T1000 (cell line): ENCODE data around the gene MORN5.
A peak's percentile ranks its signal among the peaks of the same experiment; 100 is the strongest.

Experiments used
- DNase-seq: peaks from one replicate; lab custom pipeline; 2025; ENCODE audit warnings: mixed read lengths; lab: John Stamatoyannopoulos, UW

MORN5 gene

GRCh38 chr9:122125158-122125508, 34.6 kb upstream of the MORN5 start:
- DNase-seq, result peak; percentile 64

DNA sequence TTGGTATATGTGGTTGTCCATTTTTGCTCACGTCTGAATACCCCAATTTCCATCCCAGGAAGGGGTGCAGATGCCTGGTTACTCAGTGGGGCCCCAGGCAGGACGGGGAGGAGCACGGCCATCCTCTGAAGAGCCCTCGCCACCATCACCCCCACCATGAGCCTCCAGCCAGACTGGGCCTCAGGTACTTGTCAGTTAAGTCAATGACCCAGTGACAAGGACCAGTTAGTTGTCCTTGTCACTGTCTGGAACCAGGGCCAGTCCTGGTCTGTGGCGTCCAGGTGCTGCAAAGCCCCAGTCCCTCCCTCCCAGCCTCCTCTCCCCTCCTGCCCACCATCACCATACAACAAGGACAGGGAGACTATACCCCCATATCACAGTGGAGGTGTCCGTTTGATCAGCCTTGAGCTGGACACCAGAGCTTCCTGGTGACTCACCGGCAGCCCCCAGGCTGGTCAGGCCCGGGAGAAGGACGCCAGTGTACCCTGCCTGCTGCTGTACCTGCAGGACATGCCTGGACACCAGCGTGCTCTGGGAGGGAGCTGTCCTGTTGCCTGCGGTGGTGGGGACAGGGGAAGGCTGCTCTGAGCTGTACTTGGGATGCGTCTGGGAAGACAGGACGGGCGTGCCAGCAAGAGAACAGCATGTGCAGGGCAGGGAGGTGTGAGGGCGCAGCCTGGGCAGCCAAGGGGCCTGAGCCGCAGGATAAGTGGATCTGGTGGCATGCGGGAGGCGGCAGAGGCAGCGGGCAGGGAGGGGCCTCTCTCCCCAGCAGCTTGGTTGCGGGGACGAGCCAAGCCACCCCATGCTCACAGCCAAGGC, 34.0 kb upstream of the MORN5 start:
- no peak for DNase-seq

DNA sequence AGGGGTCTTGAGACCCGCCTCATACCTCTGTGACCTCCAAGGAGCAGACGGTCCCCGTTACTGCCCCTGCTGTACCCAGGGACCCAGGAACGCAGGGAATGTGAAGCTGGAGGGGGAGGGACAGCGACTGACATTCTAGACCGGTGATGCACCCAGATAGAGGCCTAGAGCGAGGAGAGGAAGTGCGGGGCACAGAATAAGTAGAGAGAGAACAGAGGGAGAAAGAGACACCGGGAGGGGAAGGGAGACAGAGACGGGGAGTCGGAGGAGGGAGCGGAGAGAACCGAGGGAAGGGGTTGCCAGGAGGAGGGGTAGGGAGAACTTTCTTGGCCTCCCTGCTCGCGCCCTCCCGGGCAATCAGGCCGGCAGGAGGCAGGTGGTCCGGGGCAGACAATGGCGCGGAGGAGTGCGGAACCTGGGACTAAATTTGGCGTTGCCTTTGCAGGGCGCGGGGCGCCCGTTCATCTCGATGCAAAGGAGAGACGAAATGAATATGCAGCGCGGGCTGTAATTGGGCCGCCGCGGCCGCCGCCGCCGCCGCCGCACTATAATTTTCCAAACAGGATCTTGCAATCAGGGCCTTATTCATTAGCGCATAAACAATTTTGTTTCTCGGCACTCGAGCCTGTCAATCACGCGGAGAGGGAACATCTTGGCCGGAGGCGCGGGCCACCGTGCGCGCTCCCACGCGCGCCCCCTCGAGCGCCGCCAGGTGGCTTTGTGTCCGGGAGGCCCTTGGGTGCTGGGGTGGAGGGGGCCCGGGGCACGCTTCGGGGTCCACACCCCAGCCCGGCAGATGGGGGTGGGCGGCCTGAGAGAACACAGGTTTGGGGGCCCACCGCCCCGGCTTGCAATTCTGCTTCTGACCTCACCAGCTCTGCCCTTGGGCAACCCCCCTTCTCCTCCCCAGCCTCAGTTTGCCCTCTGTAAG, 33.1 kb upstream of the MORN5 start:
- DNase-seq, result no peak

GRCh38 chr9:122127396-122127798, 32.3 kb upstream of the MORN5 start:
- no peak for DNase-seq

- DNase-seq, result no peak
These were observed 31.4 kb upstream of the MORN5 start for GRCh38 chr9:122128007-122128968.

DNA sequence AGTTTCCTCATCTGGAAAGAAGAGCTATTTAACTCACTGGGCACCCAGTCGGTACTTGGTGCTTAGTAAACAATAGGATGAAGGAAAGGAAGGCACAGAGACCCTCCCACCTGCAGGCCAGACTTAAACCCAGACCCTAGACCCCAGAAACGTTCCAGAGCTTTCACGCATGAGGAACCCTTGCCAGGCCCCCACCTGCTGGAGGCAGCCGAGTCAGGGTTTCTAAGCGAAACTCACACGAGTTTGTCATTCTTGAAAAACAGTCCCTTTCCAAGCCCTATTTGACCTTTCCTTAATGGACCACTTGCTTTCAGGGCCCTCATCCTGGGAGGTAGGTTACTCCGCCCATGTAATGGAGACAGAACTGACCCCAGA, 30.8 kb upstream of the MORN5 start:
- no peak for DNase-seq

DNA sequence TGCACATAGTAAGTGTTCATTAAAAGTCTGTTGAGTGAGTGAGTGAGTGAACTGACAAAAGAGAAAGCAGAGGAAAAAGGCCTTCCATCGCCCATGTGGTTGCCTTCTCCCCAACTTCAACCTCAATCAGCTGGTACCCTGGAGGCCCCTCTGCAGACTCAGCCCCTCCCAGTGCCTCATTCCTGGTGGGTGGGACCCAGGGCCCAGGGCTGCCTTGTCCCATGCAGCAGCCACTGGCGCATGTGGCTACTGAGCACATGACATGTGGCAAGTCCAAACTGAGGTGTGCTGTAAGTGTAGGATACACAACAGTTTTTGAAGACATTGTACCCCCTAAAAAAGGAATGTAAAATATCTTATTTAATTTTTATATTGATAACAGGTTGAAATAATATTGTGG, 29.7 kb upstream of the MORN5 start:
- no peak for DNase-seq

- DNase-seq, result no peak
These were observed 28.9 kb upstream of the MORN5 start for GRCh38 chr9:122130837-122131236.

GRCh38 chr9:122131401-122132001, 28.2 kb upstream of the MORN5 start:
- no peak for DNase-seq

- DNase-seq, result no peak
These were observed 27.2 kb upstream of the MORN5 start for GRCh38 chr9:122132539-122132938.

DNA sequence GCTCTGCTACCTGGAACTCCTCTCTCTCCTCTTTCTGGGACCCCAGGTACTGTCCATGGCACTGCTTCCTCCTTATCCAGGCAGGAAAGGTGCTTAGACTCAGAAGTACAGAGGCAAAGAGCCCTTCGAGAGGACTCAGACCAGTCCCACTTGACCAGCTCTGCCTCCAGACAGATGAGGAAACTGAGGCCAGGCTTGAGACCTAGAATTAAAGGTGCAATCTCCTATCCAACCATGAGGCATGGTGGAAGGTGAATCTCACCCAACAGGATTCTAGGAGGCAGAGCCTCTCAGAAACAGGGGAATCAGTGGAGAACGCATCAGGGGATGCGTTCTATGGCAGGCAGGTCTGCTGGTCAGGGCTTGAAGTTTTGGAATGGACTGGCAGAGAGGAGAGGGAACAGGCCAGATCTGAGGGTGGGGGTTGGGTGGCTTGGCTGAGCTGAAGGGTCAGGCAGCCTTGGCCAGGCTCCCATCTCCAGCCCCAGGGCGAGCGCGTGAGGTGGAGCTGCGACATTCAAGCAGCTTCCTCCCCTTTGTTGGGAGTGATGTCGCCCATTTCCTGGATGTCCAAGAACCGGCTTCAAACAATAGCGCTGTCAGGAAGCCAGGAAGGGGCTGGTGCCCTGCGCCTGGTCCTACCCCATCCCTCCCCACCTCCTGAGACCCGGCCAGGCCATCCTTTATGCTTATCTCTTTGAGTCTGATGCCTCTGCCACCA, 26.3 kb upstream of the MORN5 start:
- DNase-seq, result no peak

DNA sequence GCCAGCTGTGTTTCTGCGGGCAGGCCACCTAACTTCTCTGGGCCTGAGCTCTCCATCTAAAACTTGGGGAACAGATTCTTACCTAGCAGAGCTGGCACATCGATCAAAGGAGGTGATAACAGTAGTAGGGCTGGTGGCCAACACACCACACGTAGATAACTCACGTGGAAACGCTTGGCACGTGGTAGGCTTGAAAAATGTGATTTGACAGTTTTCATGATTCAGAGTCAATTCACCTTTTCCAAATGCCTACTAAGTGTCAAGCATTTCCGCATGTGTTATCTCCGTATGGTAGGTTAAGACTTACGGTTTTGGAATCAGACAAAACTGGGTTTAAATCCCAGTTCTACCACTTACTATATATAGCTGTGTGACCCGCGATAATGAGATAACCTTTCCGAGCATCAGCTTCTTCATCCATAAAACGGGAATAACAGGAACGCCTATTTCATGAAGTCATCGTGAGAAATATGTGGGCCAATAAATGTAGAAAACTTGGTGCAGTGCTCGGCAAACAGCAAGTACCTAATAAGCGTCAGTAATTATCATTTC, 25.6 kb upstream of the MORN5 start:
- no peak for DNase-seq

DNA sequence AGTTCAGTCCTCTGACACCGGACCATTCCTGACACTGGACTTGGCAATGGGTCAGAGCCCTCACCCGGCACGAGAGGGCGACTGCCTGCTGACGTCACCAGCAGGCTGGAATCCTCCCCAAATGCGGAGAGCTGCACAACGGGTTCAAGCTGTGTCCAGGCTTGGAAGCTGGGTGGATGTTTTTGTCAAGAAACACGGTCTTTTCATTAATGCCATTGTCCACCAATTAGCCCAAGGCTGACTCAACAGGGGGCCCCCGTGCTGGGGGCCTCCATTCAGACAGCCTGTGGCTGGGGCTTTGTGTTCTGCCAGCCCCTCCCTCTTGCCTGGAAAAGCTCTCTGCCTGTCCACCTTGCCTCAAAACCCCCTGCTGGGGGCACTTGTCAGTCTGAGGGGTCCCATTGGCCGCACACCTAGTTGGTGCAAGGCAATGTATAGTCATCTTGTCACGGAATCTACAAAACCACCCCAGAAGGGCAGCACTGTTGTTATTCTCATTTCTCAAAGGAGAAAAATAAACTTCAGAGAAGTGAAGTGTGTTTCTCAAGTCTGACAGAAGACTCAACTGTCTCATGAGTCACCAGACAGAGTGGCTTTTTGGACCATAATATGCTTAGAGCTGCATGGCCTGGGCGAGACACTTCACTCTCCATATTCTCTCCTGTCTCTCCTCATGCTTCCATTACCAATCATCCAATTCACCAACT, 24.7 kb upstream of the MORN5 start:
- no peak for DNase-seq

- DNase-seq, result no peak
These were observed 24.2 kb upstream of the MORN5 start for GRCh38 chr9:122135529-122135859.

DNA sequence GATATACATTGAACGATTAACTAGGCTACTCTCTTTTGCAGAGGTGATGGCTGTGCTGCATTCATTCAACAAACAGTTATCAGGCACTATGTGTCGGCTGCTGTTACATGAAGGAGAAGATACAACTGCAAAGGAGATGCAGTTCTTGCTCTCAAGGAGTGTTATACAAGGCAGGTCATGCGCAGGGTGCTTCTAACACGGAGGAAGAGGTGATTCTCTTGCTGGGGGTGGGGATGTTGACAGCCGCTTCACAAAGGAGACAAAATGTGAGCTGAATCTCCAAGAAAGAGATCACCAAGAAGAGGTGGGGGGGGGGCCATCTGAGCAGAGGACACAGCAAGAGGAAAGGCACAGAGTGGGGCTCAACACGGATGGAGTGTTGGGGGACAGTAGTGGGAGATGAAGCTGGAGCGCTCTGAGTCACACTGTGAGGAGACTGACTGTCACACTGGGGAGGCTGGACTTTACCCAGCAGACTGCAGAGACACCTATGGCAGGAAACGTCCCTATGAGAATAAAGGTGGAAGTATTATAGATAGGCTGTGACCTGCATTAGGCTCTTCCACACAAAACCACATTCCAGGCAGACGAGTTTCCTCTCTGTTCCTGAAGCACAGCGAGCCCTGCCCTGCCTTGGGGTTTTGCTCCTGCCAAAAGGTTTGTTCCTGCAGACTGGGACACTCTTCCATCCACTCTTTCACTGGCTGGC, 21.0 kb upstream of the MORN5 start:
- DNase-seq, result no peak

- no peak for DNase-seq
These were observed 19.1 kb upstream of the MORN5 start for GRCh38 chr9:122140368-122141193.

DNA sequence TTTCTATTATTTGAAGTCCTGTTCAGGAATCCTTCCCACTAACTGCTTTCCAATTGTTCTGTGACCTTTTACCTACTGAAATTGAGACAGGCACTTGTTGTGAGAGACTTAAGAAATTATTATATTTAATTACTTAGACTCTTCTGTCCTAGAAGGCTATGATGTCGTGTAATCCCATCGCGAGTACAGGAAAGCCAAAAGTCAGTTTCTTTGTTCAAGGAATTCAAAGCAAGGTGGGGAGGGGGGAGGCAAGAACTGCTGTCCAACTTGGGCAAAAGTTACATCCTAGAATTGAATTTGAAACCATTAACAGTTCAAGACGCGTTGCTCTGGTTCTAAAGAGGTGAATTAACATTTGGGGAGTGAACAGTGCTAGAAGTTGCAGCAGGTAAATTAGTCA, 18.0 kb upstream of the MORN5 start:
- DNase-seq, result no peak

DNA sequence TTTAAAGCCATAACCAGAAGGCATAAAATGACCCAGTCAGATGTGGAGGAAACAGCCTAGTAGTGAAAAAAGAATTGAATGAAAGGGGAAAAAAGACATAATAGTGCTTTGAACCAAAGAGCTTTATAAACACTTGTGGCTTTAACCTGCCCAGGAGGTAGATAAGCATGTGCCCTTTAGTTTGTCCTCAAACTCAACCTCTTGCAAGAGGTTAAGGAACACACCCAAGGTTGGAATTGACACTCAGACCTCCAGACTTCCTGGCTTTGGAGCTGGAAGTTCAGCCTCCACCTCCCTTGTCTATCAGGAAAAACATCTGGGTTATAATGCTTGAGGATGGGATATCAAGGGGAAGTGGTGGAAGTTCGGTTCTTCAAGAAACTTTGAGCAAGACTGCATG, 16.4 kb upstream of the MORN5 start:
- DNase-seq, result no peak
